Suppressor macrophage treated with lipopolysaccharide for 1 hour (primary cell): Measurements from ENCODE around the gene ZNF728.
A peak's percentile ranks its signal among the peaks of the same experiment; 100 is the strongest.
"Not testable (repeated sequence)": the region's sequence is repeated elsewhere in the genome, so short reads cannot be mapped to it uniquely, and the experiment has no call there.

Source experiments
- DNase-seq, 3 donors: peaks; one replicate each; pipeline ENCODE4 v3.0.0-alpha.2; 2020 to 2022

The ZNF728 gene

GRCh38 chr19:23002690-23003422 lies at the start of gene ZNF728:
Gene ZNF728 (minus strand): TSS chr19:23003176. CDS start chr19:23003030, 146 bp downstream.
- DNase-seq = no peak

DNA sequence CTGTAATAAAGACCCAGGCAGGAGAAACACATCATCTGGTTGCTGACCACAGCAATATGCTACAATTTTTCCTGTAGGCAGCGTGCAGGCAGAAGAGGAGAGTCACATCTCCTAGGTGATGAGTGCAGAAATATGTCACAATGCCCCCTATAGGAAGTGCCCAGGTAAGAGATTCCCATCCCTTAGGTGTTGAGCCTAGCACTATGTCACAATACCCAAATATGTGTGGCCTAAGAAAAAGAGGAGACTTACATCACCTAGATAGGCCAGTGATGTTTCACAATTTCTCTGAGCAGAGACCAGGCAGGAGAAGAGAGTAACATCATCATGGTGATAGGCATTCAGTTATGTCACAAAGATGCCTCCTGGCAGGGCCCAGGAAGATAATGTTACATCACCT lies 49.4 kb upstream of the ZNF728 start:
- no peak for DNase-seq

- DNase-seq = no peak
These were observed 46.3 kb upstream of the ZNF728 start for GRCh38 chr19:23049256-23049655.

DNA sequence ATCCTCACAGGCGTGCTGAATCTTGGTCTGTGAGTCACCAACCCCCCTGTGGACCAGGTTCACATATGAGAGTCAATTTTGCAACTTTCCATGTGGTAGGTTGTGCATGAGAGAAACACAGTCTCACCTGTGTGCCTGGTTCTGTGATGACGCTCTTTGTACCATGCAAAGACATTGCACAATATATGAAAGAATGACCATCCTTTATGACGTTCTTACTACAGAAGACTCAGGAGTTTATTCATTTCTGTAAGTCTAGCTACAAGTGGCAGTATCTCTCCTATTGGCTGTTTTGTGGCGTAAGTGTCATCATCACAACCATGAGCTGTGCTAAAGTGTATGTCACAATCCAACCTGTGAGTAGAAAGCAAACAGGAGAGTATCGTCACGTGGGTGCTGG lies 43.8 kb upstream of the ZNF728 start:
- no peak for DNase-seq

DNA sequence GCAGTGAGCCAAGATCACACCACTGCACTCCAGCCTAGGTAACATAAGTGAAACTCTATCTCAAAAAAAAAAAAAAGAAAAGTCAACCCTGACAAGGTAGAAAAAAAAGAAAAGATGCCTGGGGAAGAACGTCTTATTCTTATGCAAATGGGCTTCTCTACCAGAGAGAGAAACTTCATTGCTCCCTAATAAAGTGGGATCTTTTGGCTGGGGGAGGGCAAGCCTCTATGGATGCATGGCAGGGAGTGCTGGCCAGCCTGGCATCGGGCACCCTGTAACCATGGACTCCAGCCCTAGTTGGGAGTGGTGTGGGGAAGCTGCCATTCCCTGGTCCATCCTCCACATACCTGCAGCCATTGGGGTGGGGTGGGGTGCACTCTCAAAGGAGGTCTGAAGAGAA lies 30.7 kb upstream of the ZNF728 start:
- no peak for DNase-seq

- DNase-seq = no peak
These were observed 12.7 kb upstream of the ZNF728 start for GRCh38 chr19:23015660-23016059.

DNA sequence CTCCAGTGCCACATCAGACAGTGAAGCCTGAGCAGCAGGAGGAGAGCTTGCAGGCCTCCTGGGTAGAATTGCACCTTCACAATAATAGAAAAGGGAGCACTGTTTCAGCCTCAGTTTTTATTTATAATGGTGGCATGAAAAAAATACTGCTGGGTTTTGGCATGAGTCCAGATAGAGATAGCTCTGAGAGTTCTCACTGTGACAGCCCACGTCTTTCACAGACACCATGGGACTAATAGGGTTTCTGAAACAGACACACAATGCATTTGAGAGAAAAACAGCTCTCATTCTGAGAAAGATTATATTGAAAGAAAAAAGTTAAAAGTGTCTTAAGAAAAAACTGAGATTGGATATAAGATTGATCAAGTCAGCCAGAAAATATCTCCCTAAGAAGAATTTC lies 8.0 kb downstream of the ZNF728 start:
- not testable (repeated sequence) for DNase-seq

- DNase-seq = no peak
These were observed 26.7 kb downstream of the ZNF728 start for GRCh38 chr19:22976248-22976647.

- DNase-seq = not testable (repeated sequence)
These were observed 27.3 kb downstream of the ZNF728 start for GRCh38 chr19:22975546-22976136.

GRCh38 chr19:22945560-22945959 lies 57.4 kb downstream of the ZNF728 start:
- peak; percentile 5 to 55 (median 19) for DNase-seq

GRCh38 chr19:22935151-22935550 lies 67.8 kb downstream of the ZNF728 start:
- DNase-seq = no peak

DNA sequence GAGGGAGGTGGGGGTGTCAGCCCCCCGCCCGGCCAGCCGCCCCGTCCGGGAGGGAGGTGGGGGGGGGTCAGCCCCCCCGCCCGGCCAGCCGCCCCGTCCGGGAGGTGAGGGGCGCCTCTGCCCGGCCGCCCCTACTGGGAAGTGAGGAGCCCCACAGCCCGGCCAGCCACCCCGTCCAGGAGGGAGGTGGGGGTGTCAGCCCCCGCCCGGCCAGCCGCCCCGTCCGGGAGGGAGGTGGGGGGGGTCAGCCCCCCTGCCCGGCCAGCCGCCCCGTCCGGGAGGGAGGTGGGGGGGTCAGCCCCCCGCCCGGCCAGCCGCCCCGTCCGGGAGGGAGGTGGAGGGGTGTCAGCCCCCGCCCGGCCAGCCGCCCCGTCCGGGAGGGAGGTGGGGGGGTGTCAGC lies 75.4 kb downstream of the ZNF728 start:
- not testable (repeated sequence) for DNase-seq

GRCh38 chr19:22925181-22925580 lies 77.8 kb downstream of the ZNF728 start:
- DNase-seq = not testable (repeated sequence)
